Activated T-cell treated with anti-CD3 and anti-CD28 coated beads for 48 hours (primary cell): ENCODE data around the gene PRRT1.
"Not testable (repeated sequence)": the region's sequence is repeated elsewhere in the genome, so short reads cannot be mapped to it uniquely, and the experiment has no call there.

Source experiments
- DNase-seq: peaks from one replicate; pipeline ENCODE4 v3.0.0-alpha.2; 2020; ENCODE audit warnings: low read depth

PRRT1 gene

DNA sequence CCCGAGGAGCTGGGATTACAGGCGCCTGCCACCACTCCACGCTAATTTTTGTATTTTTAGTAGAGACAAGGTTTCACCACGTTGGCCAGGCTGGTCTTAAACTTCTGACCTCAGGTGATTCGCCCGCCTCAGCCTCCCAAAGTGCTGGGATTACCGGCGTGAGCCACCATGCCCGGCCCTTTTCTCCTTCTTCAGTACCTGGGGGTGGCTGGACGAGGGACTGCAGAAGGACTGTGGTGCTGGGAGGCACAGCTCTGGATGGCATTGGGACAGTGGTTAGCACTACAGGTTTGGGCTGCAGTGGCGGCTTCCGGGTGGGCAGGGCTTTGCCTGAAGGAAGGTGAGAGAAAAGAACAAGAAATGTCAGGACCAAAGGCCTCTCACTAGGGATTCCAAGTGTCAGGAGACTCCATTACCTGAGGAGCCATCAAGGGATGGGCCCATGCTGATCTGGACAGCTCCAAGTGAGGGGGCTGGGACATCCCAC, 31.1 kb downstream of the PRRT1 start:
- no peak for DNase-seq

DNA sequence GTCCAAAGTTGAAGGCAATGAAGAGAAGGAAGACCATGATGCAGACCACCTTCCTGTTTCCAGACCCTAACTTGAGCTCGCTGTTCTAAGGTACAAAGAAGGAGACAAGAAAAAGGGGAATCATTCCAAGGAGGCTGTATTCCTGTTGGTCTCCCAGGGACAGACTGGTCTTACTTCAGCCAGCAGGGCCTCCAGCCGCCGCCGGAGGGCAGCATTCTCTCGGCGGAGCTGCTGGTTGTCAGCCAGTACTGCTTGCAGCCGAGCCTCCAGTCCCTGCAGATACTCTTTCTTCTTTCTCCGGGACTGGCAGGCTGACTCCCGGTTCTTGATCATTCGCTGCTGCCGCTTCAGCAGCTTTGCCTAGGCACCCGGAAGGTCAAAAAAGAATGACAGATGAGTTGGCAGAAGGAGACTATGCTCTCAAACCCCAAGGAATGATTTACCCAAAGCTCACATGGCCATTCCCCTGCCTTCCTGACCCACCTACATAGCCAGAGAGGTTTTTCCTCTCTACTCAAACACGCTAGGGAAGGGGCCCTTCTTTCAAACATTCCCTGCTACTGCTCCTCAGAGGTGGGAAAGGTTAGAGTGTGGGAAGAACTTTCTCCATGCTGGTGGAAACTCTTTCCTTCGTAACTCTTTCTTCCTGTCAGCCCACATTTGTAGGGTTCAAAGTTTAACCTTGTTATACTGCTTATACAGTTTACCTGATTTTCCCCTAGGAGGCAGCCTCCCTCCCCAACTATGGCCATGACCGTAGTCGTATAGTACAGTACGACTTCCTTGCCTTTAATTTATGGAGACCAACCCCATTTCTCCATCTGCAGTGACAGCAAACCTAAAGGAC, 32.7 kb downstream of the PRRT1 start:
- DNase-seq, result peak; percentile 64

DNA sequence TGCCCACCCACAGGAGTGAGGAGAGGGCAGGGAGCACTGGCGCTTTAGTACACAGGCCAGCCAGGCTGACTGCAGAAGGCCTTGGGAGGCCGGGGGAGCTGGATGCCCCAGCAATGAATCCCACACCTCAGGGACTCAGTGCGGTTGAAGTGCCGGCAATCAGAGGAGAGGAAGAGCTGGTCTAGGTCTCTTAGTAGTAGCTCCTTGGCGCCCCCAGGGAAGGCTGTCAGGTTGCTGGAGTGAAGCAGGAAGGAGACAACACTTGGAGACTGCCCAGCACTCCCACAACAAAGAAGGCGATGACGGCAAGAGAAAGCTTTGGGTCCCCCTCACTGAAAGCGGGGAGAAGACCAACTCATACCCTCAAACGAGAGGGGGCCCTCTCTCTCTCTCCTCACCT, 34.3 kb downstream of the PRRT1 start:
- DNase-seq, result no peak

DNA sequence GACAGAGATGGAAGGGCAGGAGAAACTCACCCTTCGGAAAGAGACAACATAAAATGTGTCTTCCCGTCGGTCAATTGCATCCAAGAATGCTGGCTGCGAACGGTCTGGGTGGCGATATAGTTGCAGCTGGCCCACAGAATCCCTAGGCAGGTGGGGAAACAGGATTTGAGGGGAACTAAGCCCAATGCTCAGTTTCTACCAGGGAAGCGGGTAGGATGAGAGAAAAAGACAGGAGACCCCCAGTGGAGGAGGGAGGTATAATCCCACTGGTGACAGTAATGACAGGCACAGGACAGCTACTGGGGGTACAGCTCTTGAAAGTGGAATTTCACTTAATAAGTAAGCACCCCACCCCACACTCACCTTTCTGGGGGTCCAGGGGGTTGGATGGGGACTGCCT, 35.1 kb downstream of the PRRT1 start:
- DNase-seq, result no peak

DNA sequence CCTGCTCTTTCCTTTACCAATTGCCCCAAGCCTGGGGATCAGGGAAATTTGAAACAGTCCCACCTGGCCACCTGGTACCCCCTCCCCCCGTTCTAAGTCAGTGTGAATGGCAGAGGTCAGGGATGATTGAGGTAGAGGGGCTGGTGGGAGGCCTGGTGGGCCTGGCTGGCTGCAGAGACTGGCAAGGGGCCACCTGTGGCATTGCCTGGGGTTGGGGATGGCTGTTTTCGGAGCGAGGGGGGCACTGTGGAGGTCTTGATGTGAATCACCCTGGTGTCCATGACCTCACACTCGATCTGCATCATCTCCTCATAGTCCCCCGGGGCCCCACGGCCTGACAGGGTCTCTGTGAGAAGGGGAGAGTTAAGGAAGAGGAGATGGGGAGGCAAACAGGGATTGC, 36.1 kb downstream of the PRRT1 start:
- DNase-seq, result no peak

DNA sequence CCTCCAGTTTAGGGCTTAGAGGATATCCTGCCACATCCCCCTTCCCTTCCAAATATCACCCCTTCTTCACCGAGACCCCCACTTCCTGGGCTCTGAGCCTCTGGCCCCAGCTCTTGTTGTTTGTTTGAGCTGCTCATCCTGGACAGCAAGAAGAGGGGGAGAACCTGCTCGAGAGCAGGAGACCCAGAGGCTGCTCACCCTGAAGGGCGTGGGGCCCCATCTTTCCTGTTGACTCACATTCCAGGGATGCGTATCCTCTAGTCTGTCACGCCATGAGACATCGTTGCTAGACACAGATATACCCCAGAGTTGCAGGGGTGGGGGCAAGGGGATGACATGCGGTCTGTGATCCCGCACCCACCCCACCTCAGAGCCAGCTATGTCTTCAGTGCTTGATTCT, 36.9 kb downstream of the PRRT1 start:
- no peak for DNase-seq

DNA sequence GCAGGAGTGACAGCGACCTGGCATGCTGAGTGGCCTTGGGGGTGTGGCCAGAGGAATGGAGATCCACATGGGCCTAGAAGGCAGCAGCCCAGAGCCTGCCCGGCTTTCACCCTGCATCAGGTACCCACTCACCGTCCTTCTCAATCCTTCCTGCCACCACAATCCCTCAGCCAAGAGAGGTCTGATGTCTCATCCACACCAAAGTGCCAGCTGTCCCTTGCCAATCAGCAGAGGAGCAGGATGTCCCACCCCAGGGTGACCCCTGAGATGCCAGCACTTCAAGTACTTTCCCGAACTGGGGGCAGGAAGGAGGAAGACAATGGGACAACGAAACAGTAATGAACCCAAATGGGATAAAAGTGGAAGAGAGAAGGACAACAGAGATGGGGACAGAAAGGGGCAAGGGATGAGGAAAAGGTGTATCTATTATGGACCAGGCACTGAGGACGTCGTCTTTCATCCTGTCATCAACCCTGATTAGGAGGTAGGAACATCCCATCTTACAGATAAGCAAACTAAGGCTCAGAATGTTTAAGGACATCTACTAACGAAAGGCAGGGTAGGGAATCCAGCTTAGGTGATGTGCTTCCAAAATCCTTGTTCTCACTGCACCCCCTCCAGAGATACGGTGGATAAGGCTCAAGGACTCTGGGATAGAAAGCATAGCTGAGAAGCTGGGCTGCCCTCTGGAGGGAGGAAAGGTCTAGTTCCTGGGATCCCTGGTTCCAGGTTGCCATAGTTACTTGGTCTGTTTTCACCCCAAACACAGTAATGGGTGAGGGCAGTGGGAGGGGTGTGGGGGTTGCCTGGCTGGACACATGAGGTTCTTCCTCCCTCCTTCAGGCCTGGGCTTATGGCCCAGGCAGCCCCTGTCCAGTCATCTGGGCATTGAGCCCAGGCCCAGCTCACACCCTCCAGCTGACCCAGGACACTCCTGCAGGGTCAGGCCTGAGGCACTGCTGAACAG, 38.1 kb downstream of the PRRT1 start:
- DNase-seq, result no peak

DNA sequence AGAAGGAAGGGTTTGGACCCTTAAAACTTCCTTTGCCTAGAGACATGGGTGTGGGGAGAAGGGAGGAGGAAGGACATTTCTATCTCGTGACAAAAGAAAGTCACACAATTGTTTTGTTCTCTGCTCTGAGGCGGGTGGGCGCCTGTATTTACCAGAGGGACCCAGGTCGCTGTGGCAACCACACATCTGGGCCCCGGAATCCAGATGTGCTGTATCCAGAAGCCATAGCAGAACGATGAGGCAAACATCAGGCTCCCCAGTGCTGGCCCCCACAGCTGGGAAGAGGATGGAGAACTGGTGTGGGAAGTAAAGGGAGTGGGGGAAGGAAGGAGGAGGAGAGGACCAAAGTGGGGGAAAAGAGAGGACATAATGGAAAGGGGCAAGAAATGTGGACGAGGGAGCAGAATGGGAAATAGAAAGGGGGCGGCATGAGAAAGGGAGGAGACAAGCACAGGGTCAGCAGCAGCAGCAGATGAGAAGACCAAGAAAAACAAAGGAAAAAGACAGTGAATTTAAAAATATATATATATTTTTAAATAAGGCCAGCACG, 39.2 kb downstream of the PRRT1 start:
- DNase-seq, result no peak

DNA sequence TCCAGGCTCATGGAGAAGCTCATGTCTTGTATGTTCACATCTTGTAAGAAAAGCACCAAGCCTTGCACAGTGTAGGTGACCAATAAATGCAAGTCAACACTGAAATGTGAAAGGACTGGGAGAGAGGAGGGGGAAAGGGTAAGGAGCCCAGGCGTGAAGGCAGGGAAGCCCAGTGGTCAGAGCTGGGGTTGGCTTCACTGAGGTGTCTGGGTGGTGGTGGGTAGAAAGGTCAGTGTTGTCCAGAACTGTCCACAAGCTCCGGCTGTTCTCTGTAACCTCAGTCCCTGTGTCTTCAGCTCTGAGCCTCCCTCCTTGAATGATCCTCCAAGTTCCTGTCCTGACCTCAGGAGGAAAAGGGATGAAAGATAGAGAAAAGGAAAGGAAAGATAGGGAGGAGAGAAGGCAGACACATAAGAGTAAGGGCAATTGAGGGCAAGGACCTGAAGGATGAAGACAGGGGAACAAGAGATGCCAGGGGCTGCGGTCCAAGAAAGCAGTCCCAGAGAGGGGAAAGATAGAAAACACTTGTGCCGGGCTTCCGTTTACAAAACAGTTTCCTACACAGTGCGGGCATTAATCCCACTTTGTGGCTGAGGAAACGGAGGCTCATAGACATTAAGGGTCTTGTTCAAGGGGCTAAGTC, 40.2 kb downstream of the PRRT1 start:
- DNase-seq, result no peak

DNA sequence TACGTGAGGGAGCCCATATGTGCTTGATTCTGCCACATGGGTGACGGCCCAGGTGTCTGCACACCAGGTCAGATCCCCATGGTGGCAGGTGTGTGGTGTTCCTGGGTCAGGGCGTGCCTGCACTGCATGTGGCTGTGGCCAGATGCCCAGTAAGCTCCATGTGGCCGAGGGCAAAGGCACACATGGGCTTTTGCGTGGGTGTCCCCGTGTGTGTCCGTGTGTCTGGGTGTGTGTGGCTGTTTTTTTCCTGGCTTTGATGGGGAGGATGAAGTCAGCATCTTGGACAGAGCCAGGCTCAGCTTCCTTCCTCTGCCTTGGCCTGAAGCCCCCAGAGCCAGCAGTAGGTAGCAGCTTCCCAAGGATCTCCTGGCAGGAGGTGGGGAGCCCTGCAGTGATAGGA, 41.1 kb downstream of the PRRT1 start:
- DNase-seq, result no peak

DNA sequence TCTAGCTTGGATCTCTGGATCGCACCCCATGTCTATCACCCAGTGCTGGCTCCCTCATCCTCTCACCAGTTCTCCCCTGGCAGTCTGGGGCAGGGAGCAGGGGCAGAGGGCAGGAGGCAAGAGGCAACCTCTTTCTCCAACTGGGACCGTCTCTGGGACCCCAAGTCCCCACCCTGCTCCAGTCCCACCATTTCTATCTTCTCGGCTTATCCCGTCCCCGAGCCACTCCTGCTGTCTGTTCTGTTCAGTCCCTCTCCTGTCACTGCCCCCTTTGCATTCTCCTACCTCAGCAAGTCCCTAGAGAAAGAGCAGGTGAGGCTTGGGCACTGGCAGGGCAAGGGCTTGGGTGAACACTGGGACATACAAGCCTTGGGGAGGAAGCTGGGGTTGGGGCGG, 42.0 kb downstream of the PRRT1 start:
- no peak for DNase-seq

DNA sequence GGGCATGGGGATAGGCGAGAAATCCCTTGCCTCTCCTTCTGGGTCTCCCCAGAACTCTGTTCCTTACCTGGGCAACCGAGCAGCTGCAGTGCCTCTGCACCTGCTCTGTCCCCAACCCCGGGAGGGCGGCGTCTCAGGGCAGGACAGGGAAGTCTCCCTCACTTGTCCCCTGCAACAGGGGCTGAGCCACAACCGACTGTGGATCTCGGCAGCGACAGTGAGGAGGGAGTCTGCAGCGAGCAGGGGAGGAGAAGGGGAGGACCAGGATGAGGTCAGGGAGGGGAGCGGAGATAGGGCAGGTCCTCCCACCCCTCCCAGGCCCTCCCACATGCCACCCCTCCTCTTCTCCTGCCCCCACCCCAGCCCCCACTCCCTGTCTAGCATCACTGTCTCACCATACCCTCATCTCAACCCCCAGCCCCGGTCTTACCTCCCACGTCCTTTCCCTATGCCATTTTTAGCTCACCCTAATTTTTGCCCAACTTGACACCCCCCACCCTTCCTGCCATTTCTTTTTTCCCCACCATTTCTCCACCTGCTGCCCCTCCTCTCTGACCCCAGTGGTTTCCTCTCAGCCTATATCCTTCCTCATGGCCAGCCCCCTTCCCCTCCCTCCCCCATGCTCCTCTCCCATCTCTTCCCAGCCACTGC, 42.5 kb downstream of the PRRT1 start, which contains the start of gene TNXB:
TNXB (minus strand) TSS at position 225 of the 651 bp plus-strand sequence. CDS start 11,140 bp downstream, outside the sequence.
- DNase-seq, result no peak

DNA sequence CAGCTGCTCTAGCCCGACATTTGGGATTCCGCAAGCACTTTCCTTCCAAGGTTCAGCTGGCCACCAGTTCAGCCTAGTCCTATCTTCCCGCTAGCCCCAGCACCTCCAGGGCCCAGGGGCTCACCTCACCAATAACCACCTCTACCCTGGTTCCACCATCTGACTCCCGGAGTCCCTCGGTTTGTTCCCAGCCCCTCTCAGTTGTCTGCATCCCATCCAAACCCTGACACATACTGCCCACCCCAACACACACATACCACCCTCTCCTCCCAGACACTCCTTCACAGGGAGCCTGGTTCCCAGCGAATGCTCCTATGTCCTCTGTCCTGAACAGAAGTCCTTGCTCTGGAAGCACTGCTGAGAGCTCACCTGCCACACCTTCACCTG, 43.0 kb downstream of the PRRT1 start:
- DNase-seq, result no peak

DNA sequence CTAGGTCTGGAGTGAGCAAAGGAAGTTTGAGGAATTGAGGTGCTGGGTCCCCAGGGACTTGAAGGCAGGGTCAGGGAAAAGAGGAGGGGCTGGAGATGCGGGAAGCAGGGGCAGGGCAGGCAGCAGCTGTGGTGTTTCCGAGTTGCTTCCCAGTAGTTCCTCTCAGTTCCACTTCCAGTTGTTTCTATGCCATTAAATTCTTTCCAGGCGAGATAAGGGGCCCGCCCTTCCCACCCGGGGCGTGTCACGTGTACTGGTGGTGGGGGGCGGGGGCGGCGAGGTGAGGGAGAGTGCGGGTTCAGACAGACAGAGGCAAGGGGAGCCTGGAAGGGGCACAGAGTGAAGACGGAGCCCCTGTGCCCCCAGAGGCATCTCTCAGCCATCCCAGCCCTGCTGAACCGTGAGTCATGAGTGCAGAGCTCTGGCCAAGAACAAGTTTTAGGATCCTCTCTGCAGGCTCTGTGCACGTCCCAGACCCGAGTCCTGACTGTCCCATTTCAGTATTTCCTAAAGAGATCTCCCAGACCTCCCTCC, 43.6 kb downstream of the PRRT1 start:
- DNase-seq, result no peak

DNA sequence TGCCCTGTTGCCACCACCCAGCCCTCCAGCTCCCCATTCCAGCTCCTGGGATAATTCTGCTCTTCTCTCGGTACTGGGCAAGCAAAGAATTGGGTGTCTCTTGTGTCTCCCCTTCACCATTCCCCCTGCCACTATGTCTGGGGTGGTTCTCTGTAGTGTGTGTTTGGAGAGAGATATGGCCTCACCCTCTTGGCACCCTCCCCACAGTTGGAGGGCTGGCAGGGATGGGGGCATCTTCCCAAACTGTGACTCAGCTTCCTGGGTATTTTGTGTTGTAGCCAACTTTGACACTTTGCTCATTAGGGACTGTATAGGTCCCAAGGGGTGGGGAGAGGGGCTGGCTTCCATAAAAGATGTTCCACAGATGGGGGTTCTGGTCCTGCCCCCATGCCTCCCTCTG, 44.3 kb downstream of the PRRT1 start:
- no peak for DNase-seq

DNA sequence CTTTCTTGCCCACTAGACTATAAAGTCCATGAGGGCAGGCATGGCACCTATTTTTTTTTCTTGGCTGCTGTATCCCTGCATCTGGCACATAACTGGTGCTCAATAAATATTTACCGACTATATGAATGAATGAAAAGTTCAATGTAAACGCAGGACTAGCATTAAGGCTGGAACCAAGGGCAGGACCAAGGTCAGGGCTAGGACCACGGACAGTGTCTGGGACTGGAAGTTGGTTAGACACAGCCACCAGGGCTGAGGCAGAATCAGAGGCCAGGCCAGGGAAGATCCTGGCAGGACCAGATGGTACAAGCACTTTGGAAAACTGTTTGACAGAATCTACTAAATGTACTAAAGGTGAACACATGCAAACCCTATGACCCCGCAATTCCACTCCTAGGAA, 46.3 kb downstream of the PRRT1 start:
- DNase-seq, result no peak

DNA sequence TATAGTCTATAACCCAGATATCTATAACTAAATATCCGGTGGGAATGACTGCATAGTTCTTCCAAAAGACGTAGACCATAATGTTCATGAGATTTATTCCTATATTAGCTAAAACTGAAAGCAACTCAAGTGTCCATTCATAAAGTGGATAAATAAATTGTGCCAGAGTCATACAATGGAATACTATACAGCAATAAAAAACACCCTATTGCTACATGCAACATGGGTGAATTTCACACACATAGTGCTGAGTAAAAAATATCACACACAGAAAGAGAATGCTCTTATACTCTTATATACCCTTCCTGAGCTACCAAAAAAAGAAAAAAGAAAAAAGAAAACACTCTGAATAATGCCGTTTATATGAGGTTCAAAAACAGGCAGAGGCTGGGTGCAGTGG, 49.5 kb downstream of the PRRT1 start:
- DNase-seq, result no peak

DNA sequence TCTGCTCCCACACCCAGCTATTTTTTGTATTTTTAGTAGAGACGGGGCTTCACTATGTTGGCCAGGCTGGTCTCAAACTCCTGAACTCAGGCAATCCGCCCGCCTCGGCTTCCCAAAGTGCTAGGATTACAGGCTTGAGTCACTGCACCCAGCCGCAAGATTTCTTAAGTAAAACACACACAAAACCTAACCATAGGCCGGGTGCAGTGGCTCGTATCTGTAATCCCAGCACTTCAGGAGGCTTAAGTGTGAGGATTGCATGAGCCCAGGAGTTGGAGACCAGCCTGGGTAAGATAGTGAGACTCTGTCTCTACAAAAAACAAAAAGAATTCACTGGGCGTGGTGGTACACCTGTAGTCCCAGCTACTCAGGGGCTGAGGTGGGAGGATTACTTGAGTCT, 51.5 kb downstream of the PRRT1 start:
- not testable (repeated sequence) for DNase-seq
